Large intestine (tissue), 3 donors: ENCODE measurements around the gene HOXD11. TPM values are rescaled to one million over a fixed set of nuclear protein-coding genes. Genes with fewer than 3 reads are reported as not detected.

Source experiments
- DNase-seq, 2 donors: peaks; one replicate each; pipeline versions ENCODE4 v3.0.0 to v3.0.0-alpha.2; 2013
- H3K27ac ChIP-seq: one replicate; pipeline ENCODE4 v1.5.1; 2013; ENCODE audit warnings: low read length
- H3K27me3 ChIP-seq: 2 replicates; pipeline ENCODE4 v1.6.1; 2013; ENCODE audit warnings: low read length; ENCODE audit not compliant: control insufficient read depth, insufficient read depth
- H3K36me3 ChIP-seq: 2 replicates; pipeline ENCODE4 v1.6.1; 2013; ENCODE audit warnings: low read length; ENCODE audit not compliant: control insufficient read depth, insufficient read depth
- H3K4me1 ChIP-seq: one replicate; pipeline ENCODE4 v1.6.1; 2013; ENCODE audit warnings: low read length; ENCODE audit not compliant: control insufficient read depth, insufficient read depth
- H3K4me3 ChIP-seq: one replicate; pipeline ENCODE4 v1.5.1; 2013; ENCODE audit warnings: low read length
- H3K9me3 ChIP-seq: one replicate; pipeline ENCODE4 v1.6.1; 2013; ENCODE audit warnings: mild to moderate bottlenecking, low read depth, low read length, moderate library complexity; ENCODE audit not compliant: control insufficient read depth
- WGBS: methylation state at CpG from one replicate; pipeline ENCODE4 v1.1.5; 2013; ENCODE audit warnings: low lambda C conversion rate; ENCODE audit not compliant: insufficient coverage; 5-methylcytosine and 5-hydroxymethylcytosine counted together
- polyA plus RNA-seq: library from polyadenylated mRNA; unstranded; fragments of 120-200 nt; gene quantifications from one replicate; pipeline ENCODE4 v1.2.1, GENCODE V29; 2013

The HOXD11 gene
- polyA plus RNA-seq, 1 donor: not detected

- no CpG with 5 or more reads among the region's 32 CpGs for WGBS
- no peak for DNase-seq
Observed at GRCh38 chr2:176147210-176147799, 40.2 kb downstream of the HOXD11 start.

GRCh38 chr2:176147800-176148496 is 40.9 kb downstream of the HOXD11 start:
- H3K27ac ChIP-seq: no peak overlapping the region
- H3K4me3 ChIP-seq: no peak overlapping the region
- peaks cover 5% of the 10 kb centered on the region for H3K9me3 ChIP-seq
- H3K4me1 ChIP-seq: peaks cover 3% of the 10 kb centered on the region
- DNase-seq: no peak
- peaks cover 89% of the 10 kb centered on the region for H3K27me3 ChIP-seq
- WGBS: no CpG with 5 or more reads among the region's 31 CpGs
- H3K36me3 ChIP-seq: no peaks in the 10 kb centered on the region

More at GRCh38 chr2:176147210-176147799, 40.2 kb downstream of the HOXD11 start:
- Histone ChIP-seq H3K4me3 (no peak overlapping the region), H3K9me3 (peaks cover 5% of the 10 kb centered on the region), H3K4me1 (peaks cover 3% of the 10 kb centered on the region), H3K27ac (no peak overlapping the region), H3K36me3 (no peaks in the 10 kb centered on the region), H3K27me3 (peaks cover 86% of the 10 kb centered on the region)

GRCh38 chr2:176148751-176149421 is 41.8 kb downstream of the HOXD11 start:
- WGBS: no CpG with 5 or more reads among the region's 11 CpGs

GRCh38 chr2:176149481-176149938 is 42.4 kb downstream of the HOXD11 start:
- no peak for DNase-seq

More at GRCh38 chr2:176148751-176149421, 41.8 kb downstream of the HOXD11 start:
- Histone ChIP-seq H3K9me3 (peaks cover 5% of the 10 kb centered on the region), H3K27ac (no peak overlapping the region), H3K36me3 (no peaks in the 10 kb centered on the region), H3K4me1 (peaks cover 3% of the 10 kb centered on the region), H3K27me3 (peaks cover 88% of the 10 kb centered on the region), H3K4me3 (no peak overlapping the region)
- DNase-seq: no peak

GRCh38 chr2:176149939-176150583 is 43.0 kb downstream of the HOXD11 start:
- Histone ChIP-seq H3K4me3 (no peak overlapping the region), H3K27me3 (peaks cover 93% of the 10 kb centered on the region), H3K4me1 (peaks cover 2% of the 10 kb centered on the region), H3K27ac (peak overlapping the region; percentile 8), H3K9me3 (peaks cover 5% of the 10 kb centered on the region), H3K36me3 (no peaks in the 10 kb centered on the region)
- 40% methylated on average over 2 of the region's 24 CpGs for WGBS
- no peak for DNase-seq

More at GRCh38 chr2:176149481-176149938, 42.4 kb downstream of the HOXD11 start:
- H3K4me1 ChIP-seq: peaks cover 3% of the 10 kb centered on the region
- H3K27me3 ChIP-seq: peaks cover 90% of the 10 kb centered on the region
- WGBS: 33% methylated on average over 1 of the region's 22 CpGs
- H3K4me3 ChIP-seq: no peak overlapping the region
- no peaks in the 10 kb centered on the region for H3K36me3 ChIP-seq
- peaks cover 5% of the 10 kb centered on the region for H3K9me3 ChIP-seq
- H3K27ac ChIP-seq: no peak overlapping the region

GRCh38 chr2:176150584-176151441 is 43.7 kb downstream of the HOXD11 start:
- peaks cover 93% of the 10 kb centered on the region for H3K27me3 ChIP-seq
- WGBS: no CpG with 5 or more reads among the region's 14 CpGs

GRCh38 chr2:176151442-176152287 is 44.6 kb downstream of the HOXD11 start, which contains the start of gene HOXD4:
TSS of gene HOXD4 (plus strand) at chr2:176151550. CDS start at chr2:176151634, 84 bp downstream.
- no CpG with 5 or more reads among the region's 55 CpGs for WGBS
- DNase-seq: no peak
- H3K9me3 ChIP-seq: peaks cover 5% of the 10 kb centered on the region
- peak within 1 kb of the TSS; percentile 8 for H3K27ac ChIP-seq
- no peak within 1 kb of the TSS for H3K4me3 ChIP-seq
- peaks cover 96% of the 10 kb centered on the region for H3K27me3 ChIP-seq
- H3K4me1 ChIP-seq: no peaks in the 10 kb centered on the region
- no peaks in the 10 kb centered on the region for H3K36me3 ChIP-seq

More at GRCh38 chr2:176150584-176151441, 43.7 kb downstream of the HOXD11 start:
- H3K9me3 ChIP-seq: peaks cover 5% of the 10 kb centered on the region
- no peaks in the 10 kb centered on the region for H3K4me1 ChIP-seq
- no peaks in the 10 kb centered on the region for H3K36me3 ChIP-seq
- peak overlapping the region; percentile 8 for H3K27ac ChIP-seq
- no peak for DNase-seq
- no peak overlapping the region for H3K4me3 ChIP-seq

- peaks cover 96% of the 10 kb centered on the region for H3K27me3 ChIP-seq
- no peaks in the 10 kb centered on the region for H3K36me3 ChIP-seq
- no peak overlapping the region for H3K27ac ChIP-seq
- no CpG with 5 or more reads among the region's 48 CpGs for WGBS
- H3K9me3 ChIP-seq: peaks cover 5% of the 10 kb centered on the region
- no peak for DNase-seq
- H3K4me1 ChIP-seq: no peaks in the 10 kb centered on the region
- H3K4me3 ChIP-seq: peak overlapping the region; percentile 18
Observed at GRCh38 chr2:176152350-176153181, 45.5 kb downstream of the HOXD11 start.
